DND-41 (cell line): Measurements from ENCODE around the gene TPTE.

ENCODE experiments used
- EZH2 ChIP-seq: IDR thresholded peaks from 3 replicates; pipeline ENCODE4 v1.6.1; 2012; ENCODE audit warnings: borderline replicate concordance, low read depth, mild to moderate bottlenecking, moderate library complexity, low read length, inconsistent platforms; ENCODE audit not compliant: severe bottlenecking
- TF ChIP-seq, protein P1 (sequence below): IDR thresholded peaks from 2 replicates; pipeline ENCODE4 v1.5.1; 2012; ENCODE audit warnings: borderline replicate concordance, low read length, moderate library complexity, mild to moderate bottlenecking; ENCODE audit not compliant: poor library complexity, severe bottlenecking; ENCODE audit errors: extremely low read depth

- TF ChIP-seq, protein P1, sequence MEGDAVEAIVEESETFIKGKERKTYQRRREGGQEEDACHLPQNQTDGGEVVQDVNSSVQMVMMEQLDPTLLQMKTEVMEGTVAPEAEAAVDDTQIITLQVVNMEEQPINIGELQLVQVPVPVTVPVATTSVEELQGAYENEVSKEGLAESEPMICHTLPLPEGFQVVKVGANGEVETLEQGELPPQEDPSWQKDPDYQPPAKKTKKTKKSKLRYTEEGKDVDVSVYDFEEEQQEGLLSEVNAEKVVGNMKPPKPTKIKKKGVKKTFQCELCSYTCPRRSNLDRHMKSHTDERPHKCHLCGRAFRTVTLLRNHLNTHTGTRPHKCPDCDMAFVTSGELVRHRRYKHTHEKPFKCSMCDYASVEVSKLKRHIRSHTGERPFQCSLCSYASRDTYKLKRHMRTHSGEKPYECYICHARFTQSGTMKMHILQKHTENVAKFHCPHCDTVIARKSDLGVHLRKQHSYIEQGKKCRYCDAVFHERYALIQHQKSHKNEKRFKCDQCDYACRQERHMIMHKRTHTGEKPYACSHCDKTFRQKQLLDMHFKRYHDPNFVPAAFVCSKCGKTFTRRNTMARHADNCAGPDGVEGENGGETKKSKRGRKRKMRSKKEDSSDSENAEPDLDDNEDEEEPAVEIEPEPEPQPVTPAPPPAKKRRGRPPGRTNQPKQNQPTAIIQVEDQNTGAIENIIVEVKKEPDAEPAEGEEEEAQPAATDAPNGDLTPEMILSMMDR: no peak
- no peak for TF ChIP-seq EZH2
Observed at GRCh38 chr21:10616535-10616934, 95.2 kb downstream of the TPTE start.
